Gastroesophageal sphincter (tissue), 4 donors: ENCODE measurements around the gene HTR2B. TPM values are rescaled to one million over a fixed set of nuclear protein-coding genes. Genes with fewer than 3 reads are reported as not detected.

Source experiments
- ATAC-seq: fragments of 150-250 bp; one replicate; pipeline ENCODE4 v1.9.1; 2016; ENCODE audit warnings: mild to moderate bottlenecking, moderate library complexity
- H3K27ac ChIP-seq, 4 donors: fragments of 200-600 bp; sonication (generic) in 3 of 4; 1 replicate in 3 of 4; 2 replicates in 1 of 4; pipeline ENCODE4 v1.5.1; 2016 to 2019
- H3K27me3 ChIP-seq: fragments of 200-600 bp; sonication (generic); one replicate; pipeline ENCODE4 v1.5.1; 2019
- H3K36me3 ChIP-seq, 2 donors: fragments of 200-600 bp; sonication (generic); one replicate each; pipeline ENCODE4 v1.5.1; 2019; ENCODE audit warnings: control low read depth in 1 of 2
- H3K4me1 ChIP-seq, 3 donors: fragments of 200-600 bp; sonication (generic); 1 replicate in 2 of 3; 2 replicates in 1 of 3; pipeline ENCODE4 v1.5.1; 2016 to 2019; ENCODE audit warnings: control low read depth in 2 of 3
- H3K4me3 ChIP-seq, 2 donors: fragments of 200-600 bp; sonication (generic); one replicate each; pipeline ENCODE4 v1.5.1; 2019; ENCODE audit warnings: mild to moderate bottlenecking in 1 of 2, moderate library complexity in 1 of 2
- H3K9me3 ChIP-seq, 3 donors: fragments of 200-600 bp; sonication (generic); one replicate each; pipeline ENCODE4 v1.5.1; 2017 to 2019; ENCODE audit warnings: control low read depth in 2 of 3
- EP300 ChIP-seq: sonication (generic); formaldehyde crosslinking; IDR thresholded peaks from one replicate; pipeline ENCODE4 v1.6.1; 2017; ENCODE audit warnings: antibody characterized with exemption, mild to moderate bottlenecking
- POLR2A ChIP-seq, 2 donors: fragments of 450-650 bp; IDR thresholded peaks; one replicate each; pipeline ENCODE4 v1.6.1; 2017; ENCODE audit warnings: antibody characterized with exemption in 2 of 2, mild to moderate bottlenecking in 2 of 2, moderate library complexity in 1 of 2
- POLR2AphosphoS5 ChIP-seq: sonication (generic); formaldehyde crosslinking; IDR thresholded peaks from one replicate; pipeline ENCODE4 v1.6.1; 2017; ENCODE audit warnings: antibody characterized with exemption
- WGBS, 2 donors: methylation state at CpG; one replicate each; pipeline ENCODE4 v1.1.5; 2018; ENCODE audit warnings: low coverage in 1 of 2; 5-methylcytosine and 5-hydroxymethylcytosine counted together
- small RNA-seq, 4 donors: library from RNA; depleted of rRNA; stranded (forward); fragments of <200 nt; gene quantifications; one replicate each; pipeline ENCODE3, GENCODE V24; 2016
- total RNA-seq, 4 donors: library from RNA; depleted of rRNA; stranded (reverse); fragments of >200 nt; gene quantifications; one replicate each; pipeline ENCODE4 v1.1.0, GENCODE V29; 2016
- TF ChIP-seq, protein P1 (sequence below), 4 experiments: fragments of 200-600 bp in 2 of 4; fragments of 450-650 bp in 2 of 4; sonication (generic) in 1 of 4; IDR thresholded peaks; one replicate each; pipeline ENCODE4 v1.5.1; 2017 to 2019; ENCODE audit warnings: antibody characterized with exemption in 4 of 4, mild to moderate bottlenecking in 2 of 4, moderate library complexity in 2 of 4

The HTR2B gene
- total RNA-seq, 4 donors from 2014 or later, result 6.8 to 17.3 (median 16.0) TPM

DNA sequence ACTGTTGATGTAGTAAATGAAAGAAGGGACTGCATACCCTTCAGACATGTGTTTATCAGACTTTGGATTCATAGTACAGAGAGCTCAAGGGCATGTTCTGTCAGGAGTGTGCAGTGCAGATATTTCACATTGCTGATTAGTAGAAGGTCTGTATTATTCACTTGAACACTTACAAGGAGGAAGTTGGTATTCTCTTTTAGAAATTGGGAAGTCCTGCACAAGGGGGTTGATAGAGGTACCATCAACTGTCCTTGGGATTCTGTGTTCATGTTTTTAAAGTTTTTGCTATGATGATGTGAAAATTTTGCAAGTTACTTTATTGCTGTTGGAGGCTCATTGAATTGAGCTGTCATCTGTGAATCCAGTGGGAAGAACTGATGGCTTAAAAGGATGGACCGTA lies 61.5 kb downstream of the HTR2B start:
- no peak for ATAC-seq
- TF ChIP-seq, protein P1, sequence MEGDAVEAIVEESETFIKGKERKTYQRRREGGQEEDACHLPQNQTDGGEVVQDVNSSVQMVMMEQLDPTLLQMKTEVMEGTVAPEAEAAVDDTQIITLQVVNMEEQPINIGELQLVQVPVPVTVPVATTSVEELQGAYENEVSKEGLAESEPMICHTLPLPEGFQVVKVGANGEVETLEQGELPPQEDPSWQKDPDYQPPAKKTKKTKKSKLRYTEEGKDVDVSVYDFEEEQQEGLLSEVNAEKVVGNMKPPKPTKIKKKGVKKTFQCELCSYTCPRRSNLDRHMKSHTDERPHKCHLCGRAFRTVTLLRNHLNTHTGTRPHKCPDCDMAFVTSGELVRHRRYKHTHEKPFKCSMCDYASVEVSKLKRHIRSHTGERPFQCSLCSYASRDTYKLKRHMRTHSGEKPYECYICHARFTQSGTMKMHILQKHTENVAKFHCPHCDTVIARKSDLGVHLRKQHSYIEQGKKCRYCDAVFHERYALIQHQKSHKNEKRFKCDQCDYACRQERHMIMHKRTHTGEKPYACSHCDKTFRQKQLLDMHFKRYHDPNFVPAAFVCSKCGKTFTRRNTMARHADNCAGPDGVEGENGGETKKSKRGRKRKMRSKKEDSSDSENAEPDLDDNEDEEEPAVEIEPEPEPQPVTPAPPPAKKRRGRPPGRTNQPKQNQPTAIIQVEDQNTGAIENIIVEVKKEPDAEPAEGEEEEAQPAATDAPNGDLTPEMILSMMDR (IDR thresholded peaks at IDR 0.05), result no peak
- TF ChIP-seq POLR2A (IDR thresholded peaks at IDR 0.05), result no peak
- Histone ChIP-seq H3K27ac (no peak overlapping the region), H3K36me3 (peaks cover 2 to 72% of the 10 kb centered on the region in 2 donors), H3K4me1 (peaks cover 6 to 22% (median 9%) of the 10 kb centered on the region in 3 donors), H3K4me3 (no peak overlapping the region), H3K27me3 (no peaks in the 10 kb centered on the region), H3K9me3 (no peaks in the 10 kb centered on the region)
- WGBS, 2 donors, result 95 to 100% methylated on average over 1 of the region's 1 CpG

DNA sequence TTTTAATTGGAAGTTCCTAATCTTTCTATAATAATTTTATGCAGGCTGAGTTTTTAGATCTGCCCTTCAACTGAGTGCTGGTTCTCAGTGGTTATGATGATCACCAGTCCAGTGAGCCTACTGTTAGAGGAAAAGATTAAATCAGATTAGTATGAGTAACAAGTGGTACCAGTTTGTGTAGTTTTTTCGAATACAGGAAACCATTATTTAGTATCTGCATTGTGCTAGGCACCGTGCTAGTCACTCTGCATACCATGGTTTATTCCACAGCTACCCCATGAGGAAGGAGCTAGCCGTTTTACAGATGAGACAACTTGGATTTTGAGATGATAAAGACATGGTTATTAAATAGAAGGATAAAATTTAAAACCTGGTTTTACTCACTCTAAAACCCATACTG lies 62.1 kb downstream of the HTR2B start:
- no peak for TF ChIP-seq POLR2AphosphoS5
- TF ChIP-seq, protein P1 (IDR thresholded peaks at IDR 0.05), result no peak
- TF ChIP-seq POLR2A (IDR thresholded peaks at IDR 0.05), result no peak
- TF ChIP-seq EP300, result no peak
- no peak for ATAC-seq
- H3K9me3 ChIP-seq, result no peaks in the 10 kb centered on the region
- 88 to 92% methylated on average over 2 to 3 of the region's 3 CpGs for WGBS, 2 donors
- no peaks in the 10 kb centered on the region for H3K27me3 ChIP-seq
- H3K4me1 ChIP-seq, result peaks cover 9 to 28% (median 15%) of the 10 kb centered on the region in 3 donors
- peaks cover 2 to 67% of the 10 kb centered on the region in 2 donors for H3K36me3 ChIP-seq
- no peak overlapping the region for H3K4me3 ChIP-seq
- no peak overlapping the region for H3K27ac ChIP-seq

DNA sequence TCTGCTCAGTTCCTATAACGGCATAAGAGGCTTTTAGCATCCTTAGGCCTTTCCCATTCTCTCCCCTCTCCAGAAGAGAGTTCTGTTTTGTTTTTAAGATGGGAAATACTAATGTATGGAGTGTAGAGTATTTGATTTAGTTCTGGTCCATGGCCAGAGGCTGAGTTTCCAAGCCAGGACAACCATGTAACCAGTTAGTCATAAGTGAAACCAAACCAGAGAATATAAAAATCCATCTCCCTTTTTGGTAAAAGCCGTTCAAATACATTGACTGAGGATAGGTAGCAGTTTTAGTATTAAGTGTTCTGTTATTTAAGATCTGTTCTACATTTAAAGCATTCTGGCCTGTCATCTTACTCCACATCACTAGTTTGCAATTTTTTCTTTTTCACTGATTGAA lies 65.1 kb downstream of the HTR2B start:
- H3K27ac ChIP-seq, result no peak overlapping the region
- no peak for TF ChIP-seq POLR2AphosphoS5
- no peak for TF ChIP-seq POLR2A (IDR thresholded peaks at IDR 0.05)
- no peak for TF ChIP-seq EP300
- TF ChIP-seq, protein P1 (IDR thresholded peaks at IDR 0.05), result no peak
- no peaks in the 10 kb centered on the region for H3K27me3 ChIP-seq
- peaks cover 9 to 38% (median 18%) of the 10 kb centered on the region in 3 donors for H3K4me1 ChIP-seq
- peaks cover 2 to 36% of the 10 kb centered on the region in 2 donors for H3K36me3 ChIP-seq
- H3K4me3 ChIP-seq, result no peak overlapping the region
- WGBS, 2 donors, result 76 to 77% methylated on average over 2 of the region's 2 CpGs
- ATAC-seq, result no peak
- H3K9me3 ChIP-seq, result no peaks in the 10 kb centered on the region

DNA sequence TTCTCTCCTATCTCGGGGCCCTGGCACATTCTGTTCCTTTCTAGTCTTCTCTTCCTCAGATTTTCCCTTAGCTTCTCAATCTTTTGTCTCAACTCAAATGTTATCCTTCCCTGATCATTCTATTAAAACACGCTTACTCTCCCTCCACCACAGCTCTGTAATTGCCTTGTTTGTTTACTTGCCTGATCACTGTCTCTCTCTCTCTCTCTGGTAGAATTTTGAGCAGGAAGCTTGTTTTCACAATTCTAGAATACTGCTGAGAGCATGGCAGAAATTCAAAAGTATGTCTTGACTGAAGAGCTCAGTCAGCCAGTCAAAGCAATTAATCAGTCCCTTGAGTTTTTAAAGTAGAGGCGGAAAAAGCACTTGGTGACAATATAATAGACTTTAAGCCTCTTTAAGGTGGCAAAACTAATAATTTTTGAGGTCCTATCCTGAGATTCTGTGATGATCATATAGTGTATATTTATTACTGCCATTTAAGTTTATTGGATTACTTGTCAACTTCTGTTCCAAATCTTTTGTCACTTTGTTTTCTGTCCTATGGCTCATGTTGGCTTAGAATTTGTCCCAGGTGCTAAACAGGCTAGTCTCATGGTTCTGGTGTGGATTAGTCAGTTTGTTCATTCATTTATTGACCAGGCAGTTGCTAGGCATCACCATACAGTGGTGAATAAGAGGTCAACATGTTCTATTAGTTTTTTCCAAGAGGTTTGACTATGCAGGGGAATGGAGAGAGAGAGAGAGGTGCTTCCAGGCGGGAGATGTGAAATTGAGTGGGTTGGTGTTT lies 65.9 kb downstream of the HTR2B start:
- no peak for TF ChIP-seq POLR2A (IDR thresholded peaks at IDR 0.05)
- no peak for TF ChIP-seq POLR2AphosphoS5
- TF ChIP-seq, protein P1 (IDR thresholded peaks at IDR 0.05), result no peak
- TF ChIP-seq EP300, result no peak
- ATAC-seq, result no peak
- WGBS, 2 donors, result 58 to 72% methylated on average over 3 to 4 of the region's 4 CpGs
- Histone ChIP-seq H3K27ac (no peak overlapping the region), H3K4me3 (no peak overlapping the region), H3K27me3 (no peaks in the 10 kb centered on the region), H3K9me3 (no peaks in the 10 kb centered on the region), H3K4me1 (peaks cover 9 to 38% (median 18%) of the 10 kb centered on the region in 3 donors), H3K36me3 (peaks cover 2 to 28% of the 10 kb centered on the region in 2 donors)

Small RNA genes lying within 50 kb of the gene (small RNA-seq; reads per million reads assigned to genes)
- 0 reads per million in 4 donors for gene RNU1-93P

Other genes with a start within 250 kb of the HTR2B start
- gene GPR55, start 199.8 kb downstream of the HTR2B start, total RNA-seq, result under 1 TPM in 2 of 4 donors, not detected in 2; 0.08 to 0.12 TPM
- gene SPATA3, start 128.9 kb downstream of the HTR2B start, total RNA-seq, result not detected
- gene C2orf72, start 87.5 kb downstream of the HTR2B start, total RNA-seq, result under 1 TPM in 2 of 4 donors, not detected in 2; 0.19 to 0.54 TPM
- gene PSMD1, start 68.2 kb downstream of the HTR2B start, total RNA-seq, result 10 to 100 TPM; 58.8 to 93.4 (median 65.9) TPM
- 100 to 1,000 TPM in 3 of 4 donors, 10 to 100 TPM in 1; 69.6 to 298 (median 152) TPM for gene ARMC9, start 73.6 kb upstream of the HTR2B start, total RNA-seq